Fibroblast of pulmonary artery (primary cell): Measurements from ENCODE around the gene RIMBP2.

Source experiments
- DNase-seq: peaks from one replicate; pipeline ENCODE4 v3.0.0-alpha.2; 2010; ENCODE audit warnings: low read depth
- H3K4me3 ChIP-seq: replicated peaks from 2 replicates; pipeline ENCODE4 v1.5.1; 2011; ENCODE audit warnings: low read depth, mild to moderate bottlenecking, control low read depth, low read length, moderate library complexity
- TF ChIP-seq, protein P1 (sequence below): IDR thresholded peaks from 2 replicates; pipeline ENCODE4 v1.5.1; 2011; ENCODE audit warnings: mild to moderate bottlenecking, control low read depth, low read length, inconsistent platforms; ENCODE audit errors: missing control alignments

Gene RIMBP2

GRCh38 chr12:130560321-130560720 is 155.8 kb downstream of the RIMBP2 start:
- H3K4me3 ChIP-seq: no peak overlapping the region
- TF ChIP-seq, protein P1, sequence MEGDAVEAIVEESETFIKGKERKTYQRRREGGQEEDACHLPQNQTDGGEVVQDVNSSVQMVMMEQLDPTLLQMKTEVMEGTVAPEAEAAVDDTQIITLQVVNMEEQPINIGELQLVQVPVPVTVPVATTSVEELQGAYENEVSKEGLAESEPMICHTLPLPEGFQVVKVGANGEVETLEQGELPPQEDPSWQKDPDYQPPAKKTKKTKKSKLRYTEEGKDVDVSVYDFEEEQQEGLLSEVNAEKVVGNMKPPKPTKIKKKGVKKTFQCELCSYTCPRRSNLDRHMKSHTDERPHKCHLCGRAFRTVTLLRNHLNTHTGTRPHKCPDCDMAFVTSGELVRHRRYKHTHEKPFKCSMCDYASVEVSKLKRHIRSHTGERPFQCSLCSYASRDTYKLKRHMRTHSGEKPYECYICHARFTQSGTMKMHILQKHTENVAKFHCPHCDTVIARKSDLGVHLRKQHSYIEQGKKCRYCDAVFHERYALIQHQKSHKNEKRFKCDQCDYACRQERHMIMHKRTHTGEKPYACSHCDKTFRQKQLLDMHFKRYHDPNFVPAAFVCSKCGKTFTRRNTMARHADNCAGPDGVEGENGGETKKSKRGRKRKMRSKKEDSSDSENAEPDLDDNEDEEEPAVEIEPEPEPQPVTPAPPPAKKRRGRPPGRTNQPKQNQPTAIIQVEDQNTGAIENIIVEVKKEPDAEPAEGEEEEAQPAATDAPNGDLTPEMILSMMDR: no peak
- no peak for DNase-seq

GRCh38 chr12:130559806-130560205 is 156.3 kb downstream of the RIMBP2 start:
- DNase-seq: no peak
- TF ChIP-seq, protein P1: no peak
- H3K4me3 ChIP-seq: no peak overlapping the region

GRCh38 chr12:130557886-130558765 is 158.0 kb downstream of the RIMBP2 start:
- DNase-seq: no peak
- no peak overlapping the region for H3K4me3 ChIP-seq
- TF ChIP-seq, protein P1: no peak

DNA sequence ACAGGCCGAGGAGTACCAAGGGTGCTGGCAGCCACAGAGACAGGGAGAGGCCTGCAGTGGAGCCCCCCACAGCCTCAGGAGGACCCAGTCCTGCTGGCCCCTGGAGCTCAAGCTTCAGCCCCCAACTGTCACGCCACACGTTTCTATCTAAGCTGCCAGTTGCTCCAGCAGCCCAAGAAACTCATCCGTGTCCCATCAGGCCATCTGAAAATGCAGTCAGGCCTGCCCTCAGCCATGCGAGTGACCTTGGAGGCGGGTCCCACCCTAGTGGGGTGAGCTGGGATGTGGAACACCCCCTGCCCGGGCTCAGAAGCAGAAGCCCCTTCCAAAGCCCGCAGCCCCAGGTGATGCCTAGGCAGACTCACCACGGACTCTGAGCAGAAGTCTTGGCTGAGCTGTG is 158.9 kb downstream of the RIMBP2 start:
- H3K4me3 ChIP-seq: no peak overlapping the region
- TF ChIP-seq, protein P1: no peak
- no peak for DNase-seq

DNA sequence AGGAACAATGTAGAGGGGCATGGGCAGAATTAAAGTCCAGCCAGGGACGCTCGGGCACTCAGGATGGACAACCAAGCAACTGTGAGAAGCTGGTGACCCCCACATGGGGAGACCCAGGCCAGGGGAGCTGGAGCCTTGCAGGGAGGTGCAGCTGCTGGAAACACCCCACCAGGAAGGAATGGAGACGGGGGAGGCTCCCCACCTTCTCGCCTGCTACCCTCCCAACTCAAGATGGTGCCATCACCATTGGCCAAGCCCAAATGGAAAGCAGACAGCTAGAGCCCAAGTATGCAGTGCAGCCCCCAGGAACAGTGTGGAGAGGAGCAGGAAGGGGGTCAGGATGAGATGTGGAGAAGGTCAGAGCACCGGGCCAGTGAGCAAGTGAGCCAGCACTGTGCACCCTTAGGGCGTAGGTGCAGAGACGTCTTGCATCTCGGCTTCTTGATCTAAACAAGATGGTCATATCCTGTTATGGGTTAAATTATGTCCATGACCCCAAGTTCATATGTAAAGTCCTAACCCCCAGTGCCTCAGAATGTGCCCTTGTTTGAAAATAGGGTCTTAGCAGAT is 159.5 kb downstream of the RIMBP2 start:
- DNase-seq: no peak
- H3K4me3 ChIP-seq: no peak overlapping the region
- TF ChIP-seq, protein P1: no peak

- TF ChIP-seq, protein P1: no peak
- no peak for DNase-seq
- H3K4me3 ChIP-seq: no peak overlapping the region
Measured at GRCh38 chr12:130555628-130556485, 160.2 kb downstream of the RIMBP2 start.
